ENCODE measurements around the gene PLLP.

Gene PLLP

GRCh38 chr16:57209780-57210179 lies 74.7 kb downstream of the PLLP start:
- no peak for DNase-seq

GRCh38 chr16:57208926-57209325 lies 75.5 kb downstream of the PLLP start:
- no peak for DNase-seq
